Measurements from ENCODE around the gene SLC43A2.

The SLC43A2 gene

GRCh38 chr17:1626333-1626732 is 2.3 kb downstream of the SLC43A2 start:
- TF ChIP-seq TCF4 (CRISPR knock-in tag; IDR thresholded peaks at IDR 0.05; ENCODE audit: borderline replicate concordance) (no peak), RARB (CRISPR knock-in tag; IDR thresholded peaks at IDR 0.05) (no peak), CSRNP3 (CRISPR knock-in tag; IDR thresholded peaks at IDR 0.05) (no peak), SNAI2 (CRISPR knock-in tag; IDR thresholded peaks at IDR 0.05) (no peak), TOX (CRISPR knock-in tag; IDR thresholded peaks at IDR 0.05; ENCODE audit: borderline replicate concordance) (no peak), ZNF565 (CRISPR knock-in tag; conservative IDR thresholded peaks at IDR 0.05; ENCODE audit: low read depth) (no peak), ZNF70 (CRISPR knock-in tag; IDR thresholded peaks at IDR 0.05) (no peak), ZNF8 (CRISPR knock-in tag; IDR thresholded peaks at IDR 0.05) (no peak)
- no peak for ATAC-seq

- no peak for ATAC-seq
- TF ChIP-seq PATZ1 (CRISPR knock-in tag; IDR thresholded peaks at IDR 0.05; ENCODE audit: borderline replicate concordance) (no peak), ZFP3 (CRISPR knock-in tag; IDR thresholded peaks at IDR 0.05) (no peak), CSRNP3 (CRISPR knock-in tag; IDR thresholded peaks at IDR 0.05) (no peak), OSR1 (CRISPR knock-in tag; IDR thresholded peaks at IDR 0.05) (no peak), TOX (CRISPR knock-in tag; IDR thresholded peaks at IDR 0.05; ENCODE audit: borderline replicate concordance) (no peak), RARB (CRISPR knock-in tag; IDR thresholded peaks at IDR 0.05) (no peak), ARNTL (CRISPR knock-in tag; IDR thresholded peaks at IDR 0.05; ENCODE audit: borderline replicate concordance, low read depth) (no peak), ESRRG (CRISPR knock-in tag; IDR thresholded peaks at IDR 0.05) (no peak), ZFP30 (CRISPR knock-in tag; IDR thresholded peaks at IDR 0.05) (no peak), ISL1 (CRISPR knock-in tag; IDR thresholded peaks at IDR 0.05) (no peak), ZC3H10 (CRISPR knock-in tag; IDR thresholded peaks at IDR 0.05) (no peak), SNAI2 (CRISPR knock-in tag; IDR thresholded peaks at IDR 0.05) (no peak), PPARA (CRISPR knock-in tag; IDR thresholded peaks at IDR 0.05; ENCODE audit: borderline replicate concordance) (no peak), POU6F1 (CRISPR knock-in tag; IDR thresholded peaks at IDR 0.05; ENCODE audit: borderline replicate concordance, low read depth) (no peak)
Observed at GRCh38 chr17:1625581-1625980, 3.1 kb downstream of the SLC43A2 start.

GRCh38 chr17:1625053-1625452 is 3.6 kb downstream of the SLC43A2 start:
- TF ChIP-seq ZNF8 (CRISPR knock-in tag; IDR thresholded peaks at IDR 0.05), result no peak
- no peak for TF ChIP-seq OSR1 (CRISPR knock-in tag; IDR thresholded peaks at IDR 0.05)
- TF ChIP-seq POU6F1 (CRISPR knock-in tag; IDR thresholded peaks at IDR 0.05; ENCODE audit: borderline replicate concordance, low read depth), result no peak
- no peak for ATAC-seq

- TF ChIP-seq TOX (CRISPR knock-in tag; IDR thresholded peaks at IDR 0.05; ENCODE audit: borderline replicate concordance) (no peak), ESRRG (CRISPR knock-in tag; IDR thresholded peaks at IDR 0.05) (no peak), GLIS3 (CRISPR knock-in tag; IDR thresholded peaks at IDR 0.05) (no peak), CREB5 (CRISPR knock-in tag; IDR thresholded peaks at IDR 0.05; ENCODE audit: low read depth) (no peak), OSR1 (CRISPR knock-in tag; IDR thresholded peaks at IDR 0.05) (no peak), PATZ1 (CRISPR knock-in tag; IDR thresholded peaks at IDR 0.05; ENCODE audit: borderline replicate concordance) (no peak), ZNF70 (CRISPR knock-in tag; IDR thresholded peaks at IDR 0.05) (no peak), CSRNP3 (CRISPR knock-in tag; IDR thresholded peaks at IDR 0.05) (no peak), SNAI2 (CRISPR knock-in tag; IDR thresholded peaks at IDR 0.05) (no peak), ARNTL (CRISPR knock-in tag; IDR thresholded peaks at IDR 0.05; ENCODE audit: borderline replicate concordance, low read depth) (no peak), CSDC2 (CRISPR knock-in tag; IDR thresholded peaks at IDR 0.05) (no peak), ZNF8 (CRISPR knock-in tag; IDR thresholded peaks at IDR 0.05) (no peak), ZFP3 (CRISPR knock-in tag; IDR thresholded peaks at IDR 0.05) (no peak), ZC3H10 (CRISPR knock-in tag; IDR thresholded peaks at IDR 0.05) (no peak)
- no peak for ATAC-seq
Observed at GRCh38 chr17:1624650-1625049, 4.0 kb downstream of the SLC43A2 start.

Data from SK-N-SH treated with all-trans-retinoic acid at 6 μM for 48 hours (cell line).